RWPE1 (cell line): Measurements from ENCODE around the gene ANKS4B.
"Not testable (repeated sequence)": the region's sequence is repeated elsewhere in the genome, so short reads cannot be mapped to it uniquely, and the experiment has no call there.

Source experiments
- CTCF ChIA-PET: fragments of 350-600 bp; sonication (Branson Sonifier 250); formaldehyde crosslinking; extraction: SDS; loops from one replicate; lab custom pipeline; 2021; lab: Yijun Ruan, JAX
- POLR2A ChIA-PET: fragments of 400-600 bp; formaldehyde crosslinking; extraction: SDS; loops from one replicate; lab custom pipeline; 2020; ENCODE audit warnings: antibody characterized with exemption; ENCODE audit not compliant: low non-redundant PET; lab: Yijun Ruan, JAX
- DNase-seq: peaks from one replicate; pipeline ENCODE4 v3.0.0; 2012; ENCODE audit warnings: low spot score
- H3K27ac ChIP-seq: fragments of 450-650 bp; 2 replicates; pipeline ENCODE4 v1.5.1; 2017
- CTCF ChIP-seq: fragments of 450-650 bp; conservative IDR thresholded peaks from 2 replicates; pipeline ENCODE4 v1.5.1; 2017; ENCODE audit warnings: low read depth, mild to moderate bottlenecking

The ANKS4B gene

DNA sequence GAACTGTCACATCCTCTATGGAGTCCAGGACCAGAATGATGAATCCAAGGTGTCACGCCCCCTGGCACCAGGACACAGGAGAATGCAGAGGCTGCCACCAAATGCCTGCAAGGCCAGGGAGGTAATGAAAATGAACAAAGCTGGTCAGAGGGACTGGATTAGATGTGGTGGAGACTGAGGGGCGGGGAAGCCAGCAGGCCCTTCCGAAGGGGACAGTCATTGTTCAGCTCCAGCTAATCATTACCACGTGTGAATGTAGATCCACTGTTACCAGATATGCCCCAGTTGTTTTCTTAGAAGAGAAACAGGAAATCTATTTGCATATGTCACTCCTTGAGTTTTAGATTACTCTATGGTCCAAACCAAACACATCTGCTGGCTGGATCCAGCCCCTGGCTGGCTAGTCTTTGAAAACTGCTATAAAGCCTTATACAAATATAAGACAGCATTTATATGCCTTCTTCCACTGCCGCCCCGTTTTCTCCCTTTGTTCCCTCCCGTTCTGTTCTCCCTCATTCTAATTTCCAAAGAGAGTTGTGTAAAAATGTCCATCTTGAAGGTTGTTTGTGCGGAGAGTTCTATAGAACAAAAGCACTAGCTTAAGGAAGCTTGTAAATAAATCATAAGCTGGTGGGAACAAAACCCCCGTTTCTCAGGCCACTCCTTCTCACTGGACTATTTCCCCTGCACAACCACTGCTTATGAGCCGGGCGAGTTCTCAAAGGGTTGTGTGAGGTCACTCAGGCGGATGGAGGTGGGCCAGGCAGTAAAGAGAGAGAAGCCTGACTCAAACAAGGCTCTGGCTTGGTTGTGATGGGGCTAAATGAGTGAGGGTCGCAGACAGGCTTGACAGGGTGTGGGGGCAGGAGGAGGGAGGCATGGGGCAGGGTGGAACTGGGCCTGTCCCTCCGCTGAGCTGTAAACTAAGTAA, 30.4 kb downstream of the ANKS4B start:
- TF ChIP-seq CTCF, result no peak
- CTCF ChIA-PET, result no interaction called here
- DNase-seq, result no peak
- POLR2A ChIA-PET, result no interaction called here
- H3K27ac ChIP-seq, result no peak overlapping the region

- CTCF ChIA-PET, result interaction anchor here (0.6 to 0.9 kb wide), 2 partner anchors 76 to 179 kb away, joined by 3 to 5 read pairs; no protein-coding TSS in a partner anchor
Measured at GRCh38 chr16:21264571-21265036, 31.1 kb downstream of the ANKS4B start.

DNA sequence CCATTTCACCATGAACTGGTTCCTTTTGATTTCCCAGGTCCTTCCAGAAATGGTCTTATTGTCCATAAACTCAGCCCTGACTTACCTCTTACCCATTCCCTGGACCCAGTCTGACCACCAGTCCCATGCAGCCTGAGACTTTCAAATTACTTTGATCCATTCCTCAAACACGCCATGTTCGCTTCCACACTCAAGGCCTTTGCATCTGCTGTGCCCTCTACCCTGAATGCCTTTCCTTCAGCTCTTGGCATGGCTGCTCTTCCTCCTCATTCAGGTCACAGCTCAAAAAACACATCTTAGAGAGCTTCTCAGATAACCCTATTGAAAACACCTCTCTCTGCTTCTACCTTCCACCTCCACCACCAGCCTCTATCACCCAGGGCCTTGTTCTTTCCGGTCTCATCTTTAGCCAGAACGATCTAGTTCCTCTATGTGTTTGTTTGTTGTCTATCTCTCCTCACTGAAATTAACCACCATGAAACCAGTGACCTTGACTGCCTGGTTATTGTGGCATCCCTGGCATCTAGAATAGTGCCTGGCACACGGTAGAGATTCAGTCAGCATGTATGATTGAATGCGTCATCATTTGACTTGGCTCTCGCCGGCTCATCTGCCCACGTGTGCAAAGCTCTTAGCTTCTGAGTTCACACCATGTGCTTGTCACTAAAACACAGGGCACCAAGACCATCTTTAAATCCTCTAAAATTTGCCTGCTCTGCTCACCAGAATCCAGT, 31.8 kb downstream of the ANKS4B start:
- H3K27ac ChIP-seq, result no peak overlapping the region
- CTCF ChIA-PET, result interaction anchor here (0.6 to 0.9 kb wide), 2 partner anchors 77 to 180 kb away, joined by 3 to 5 read pairs; no protein-coding TSS in a partner anchor
- POLR2A ChIA-PET, result no interaction called here
- no peak for DNase-seq
- TF ChIP-seq CTCF, result no peak

More at GRCh38 chr16:21264571-21265036, 31.1 kb downstream of the ANKS4B start:
- TF ChIP-seq CTCF, result no peak
- POLR2A ChIA-PET, result no interaction called here
- no peak for DNase-seq
- no peak overlapping the region for H3K27ac ChIP-seq

- no peak for DNase-seq
- ChIA-PET CTCF (interaction anchor here (1.3 kb wide), 1 partner anchor 11 kb away, joined by 6 read pairs; the partner anchor contains the start of gene CRYM), POLR2A (no interaction called here)
- no peak overlapping the region for H3K27ac ChIP-seq
- no peak for TF ChIP-seq CTCF
Measured at GRCh38 chr16:21267298-21267697, 33.8 kb downstream of the ANKS4B start.

DNA sequence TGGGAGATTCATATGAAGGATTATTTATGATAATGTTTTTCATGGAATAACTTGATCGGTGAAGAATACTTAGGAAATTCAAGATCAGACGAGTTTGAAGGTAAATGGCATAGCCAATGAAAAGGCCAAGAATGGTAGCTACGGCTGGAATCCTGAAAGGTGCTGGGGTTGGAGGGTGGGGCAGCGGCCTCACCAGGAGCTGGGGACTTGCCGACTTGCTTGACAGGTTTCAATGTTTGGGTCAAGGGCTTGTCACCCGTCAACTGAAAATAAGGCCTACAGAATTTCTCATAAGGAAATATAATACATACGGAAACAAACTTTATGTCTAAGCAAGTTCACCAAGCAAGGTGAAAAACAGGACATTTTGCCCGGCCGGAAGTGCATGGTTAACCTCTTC, 34.7 kb downstream of the ANKS4B start:
- ChIA-PET POLR2A (no interaction called here), CTCF (no interaction called here)
- no peak for DNase-seq
- no peak overlapping the region for H3K27ac ChIP-seq
- TF ChIP-seq CTCF, result no peak

GRCh38 chr16:21272253-21272652, 38.8 kb downstream of the ANKS4B start:
- ChIA-PET CTCF (no interaction called here), POLR2A (no interaction called here)
- no peak overlapping the region for H3K27ac ChIP-seq
- TF ChIP-seq CTCF, result no peak
- DNase-seq, result no peak

GRCh38 chr16:21272763-21273162, 39.3 kb downstream of the ANKS4B start:
- POLR2A ChIA-PET, result interaction anchor here (0.5 kb wide), 1 partner anchor 21 kb away, joined by 3 read pairs; no protein-coding TSS in a partner anchor
- H3K27ac ChIP-seq, DNase-seq, CTCF ChIA-PET: not testable (repeated sequence)
